ENCODE data around the gene ACKR3. TPM values are rescaled to one million over a fixed set of nuclear protein-coding genes. Genes with fewer than 3 reads are reported as not detected.

The ACKR3 gene
- 10 to 100 TPM; 17.0 to 39.1 (median 21.6) TPM for total RNA-seq
- polyA plus RNA-seq: 10 to 100 TPM in 1 of 3 donors, 1 to 10 TPM in 2; 1.6 to 11.4 (median 9.8) TPM

GRCh38 chr2:236569573-236569973 is at the start of gene ACKR3:
Gene ACKR3, plus strand, starts transcription at chr2:236569825. Its CDS starts 10,641 bp downstream, at chr2:236580466.
- peak within 1 kb of the TSS; percentile 28 to 57 (median 46) for H3K4me3 ChIP-seq
- H3K4me1 ChIP-seq: peaks cover 0 to 76% (median 47%) of the 10 kb centered on the region in 4 donors
- peak within 1 kb of the TSS; percentile 85 to 93 (median 87) for H3K27ac ChIP-seq
- H3K36me3 ChIP-seq: no peaks in the 10 kb centered on the region
- H3K27me3 ChIP-seq: no peaks in the 10 kb centered on the region
- 2 to 5% methylated on average over 10 of the region's 10 CpGs for WGBS, 2 donors
- intact Hi-C loops (cut with DNase I): loop anchor here (5.0 kb wide), 3 partner anchors 73 to 217 kb away; no protein-coding TSS in a partner anchor
- TF ChIP-seq CTCF (IDR thresholded peaks at IDR 0.05) (peak in 3 of 4 experiments; percentile 30 to 44 (median 32)), EP300 (IDR thresholded peaks at IDR 0.05) (no peak), POLR2A (IDR thresholded peaks at IDR 0.05) (peak in 1 of 2 donors; percentile 60), POLR2AphosphoS5 (IDR thresholded peaks at IDR 0.05) (peak; percentile 75 to 96 (median 90))
- peak; percentile 92 for DNase-seq
- H3K9me3 ChIP-seq: no peaks in the 10 kb centered on the region

- TF ChIP-seq EP300 (IDR thresholded peaks at IDR 0.05): no peak
- no peak for TF ChIP-seq POLR2A (IDR thresholded peaks at IDR 0.05)
- no peak for TF ChIP-seq POLR2AphosphoS5 (IDR thresholded peaks at IDR 0.05)
- TF ChIP-seq CTCF (IDR thresholded peaks at IDR 0.05): no peak
- intact Hi-C loops (cut with DNase I): no loop called here
- H3K9me3 ChIP-seq: no peaks in the 10 kb centered on the region
Measured at GRCh38 chr2:236521556-236521955, 48.1 kb upstream of the ACKR3 start.

GRCh38 chr2:236523249-236523648 is 46.4 kb upstream of the ACKR3 start:
- no peaks in the 10 kb centered on the region for H3K27me3 ChIP-seq
- intact Hi-C loops (cut with DNase I): no loop called here
- H3K27ac ChIP-seq: no peak overlapping the region
- no peak for DNase-seq
- no peaks in the 10 kb centered on the region for H3K36me3 ChIP-seq
- H3K4me1 ChIP-seq: peaks cover 0 to 12% (median 6%) of the 10 kb centered on the region in 4 donors
- H3K4me3 ChIP-seq: no peak overlapping the region
- H3K9me3 ChIP-seq: no peaks in the 10 kb centered on the region
- TF ChIP-seq EP300 (IDR thresholded peaks at IDR 0.05) (no peak), POLR2AphosphoS5 (IDR thresholded peaks at IDR 0.05) (no peak), CTCF (IDR thresholded peaks at IDR 0.05) (no peak), POLR2A (IDR thresholded peaks at IDR 0.05) (no peak)

More at GRCh38 chr2:236521556-236521955, 48.1 kb upstream of the ACKR3 start:
- no peak overlapping the region for H3K4me3 ChIP-seq
- H3K36me3 ChIP-seq: no peaks in the 10 kb centered on the region
- H3K4me1 ChIP-seq: peaks cover 0 to 11% (median 2%) of the 10 kb centered on the region in 4 donors
- DNase-seq: no peak
- no peak overlapping the region for H3K27ac ChIP-seq
- H3K27me3 ChIP-seq: no peaks in the 10 kb centered on the region

GRCh38 chr2:236525411-236525997 is 44.1 kb upstream of the ACKR3 start:
- intact Hi-C loops (cut with DNase I): no loop called here
- Histone ChIP-seq H3K9me3 (no peaks in the 10 kb centered on the region), H3K36me3 (no peaks in the 10 kb centered on the region), H3K27ac (no peak overlapping the region), H3K27me3 (no peaks in the 10 kb centered on the region), H3K4me3 (no peak overlapping the region), H3K4me1 (peaks cover 0 to 12% (median 6%) of the 10 kb centered on the region in 4 donors)
- no peak for DNase-seq
- WGBS, 2 donors: 88 to 90% methylated on average over 8 of the region's 8 CpGs
- TF ChIP-seq POLR2AphosphoS5 (IDR thresholded peaks at IDR 0.05) (no peak), POLR2A (IDR thresholded peaks at IDR 0.05) (no peak), CTCF (IDR thresholded peaks at IDR 0.05) (no peak), EP300 (IDR thresholded peaks at IDR 0.05) (no peak)
